B cell (primary cell): Measurements from ENCODE around the gene NTMT1.

Source experiments
- CTCF ChIP-seq: fragments of 200-600 bp; IDR thresholded peaks from one replicate; pipeline ENCODE4 v1.8.0; 2022; ENCODE audit warnings: antibody characterized with exemption, mild to moderate bottlenecking
- EZH2 ChIP-seq: IDR thresholded peaks from 2 replicates; pipeline ENCODE4 v1.6.1; 2012; ENCODE audit warnings: borderline replicate concordance, low read depth, mild to moderate bottlenecking, moderate library complexity, low read length; ENCODE audit not compliant: insufficient read depth, poor library complexity, severe bottlenecking

DNA sequence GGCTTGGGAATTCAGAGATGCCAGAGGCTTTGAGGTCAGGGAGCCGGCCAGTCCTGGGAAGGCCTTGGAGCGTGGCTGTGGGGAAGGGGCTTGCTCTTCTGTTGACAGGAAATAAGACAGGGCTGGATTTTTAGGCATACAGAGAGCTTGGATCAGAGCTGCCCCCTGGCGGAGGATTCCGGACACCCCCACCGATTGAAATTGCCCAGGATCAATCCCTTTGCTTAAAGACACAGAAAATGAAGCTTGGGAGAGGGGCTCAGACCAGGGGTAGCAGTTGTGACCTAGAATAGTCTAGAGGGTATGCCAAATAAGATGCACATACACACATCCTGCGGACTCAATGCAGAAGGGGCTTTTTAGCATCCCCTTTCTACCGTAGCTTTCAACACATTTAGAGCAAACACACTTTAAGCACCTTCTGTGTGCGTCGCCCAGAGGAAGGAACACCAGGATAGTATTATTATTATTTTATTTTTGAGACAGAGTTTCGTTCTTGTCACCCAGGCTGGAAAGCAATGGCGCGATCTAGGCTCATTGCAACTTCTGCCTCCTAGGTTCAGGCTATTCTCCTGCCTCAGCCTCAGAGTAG, 1.7 kb upstream of the NTMT1 start:
- peak; percentile 76 for TF ChIP-seq CTCF
- no peak for TF ChIP-seq EZH2
